HCT116 (cell line): Measurements from ENCODE around the gene MYBL2. TPM values are rescaled to one million over a fixed set of nuclear protein-coding genes. Genes with fewer than 3 reads are reported as not detected.

Source experiments
- ATAC-seq: fragments of 200-7000 bp; cut with Tn5 transposase; 2 replicates; pipeline ENCODE4 v1.9.1; 2020; ENCODE audit warnings: mild to moderate bottlenecking, moderate library complexity
- BruUV-seq: library from RNA; stranded (reverse); fragments of 400-500 nt; replicated peaks from 2 replicates; lab custom pipeline; 2021; lab: Mats Ljungman, UMichigan
- CTCF ChIA-PET: fragments of 300-600 bp; sonication (Branson Sonifier 250); formaldehyde crosslinking; loops from one replicate; lab custom pipeline; 2021; ENCODE audit warnings: antibody characterized with exemption; lab: Charles Lee
- POLR2A ChIA-PET: fragments of 300-600, 350-600 bp; sonication (Branson Sonifier 250); formaldehyde crosslinking; loops from one replicate; lab custom pipeline; 2021; ENCODE audit warnings: antibody characterized with exemption; lab: Charles Lee
- RAD21 ChIA-PET, 2 experiments: fragments of 300-600 bp; sonication (Branson Sonifier 250); formaldehyde crosslinking; loops; one replicate each; lab custom pipeline; 2023; ENCODE audit warnings: low total read pairs in 2 of 2; ENCODE audit not compliant: uncharacterized antibody in 2 of 2, unreplicated experiment in 2 of 2, low non-redundant PET in 1 of 2; lab: Charles Lee
- DNase-seq: peaks from one replicate; pipeline ENCODE4 v3.0.0-alpha.2; 2010; ENCODE audit warnings: low read depth, low spot score
- H2AFZ ChIP-seq: fragments of 200-600 bp; shearing (Covaris generic), sonication (generic); 2 replicates; pipeline ENCODE4 v1.6.1; 2017; ENCODE audit warnings: low read depth, mixed run types, mixed read lengths, antibody characterized with exemption, low read length; ENCODE audit not compliant: poor library complexity, severe bottlenecking
- H3K27ac ChIP-seq: 2 replicates; pipeline ENCODE4 v1.5.1; 2012; ENCODE audit warnings: low read depth, low read length
- H3K27me3 ChIP-seq: fragments of 200-600 bp; sonication (generic); 2 replicates; pipeline ENCODE4 v1.6.1; 2016; ENCODE audit warnings: mixed run types, low read length, mixed read lengths; ENCODE audit not compliant: insufficient read depth
- H3K36me3 ChIP-seq, 2 experiments: fragments of 200-500 bp in 1 of 2; fragments of 200-600 bp in 1 of 2; sonication (Bioruptor generic) in 1 of 2; sonication (generic) in 1 of 2; 2 replicates each; pipeline versions ENCODE4 v1.5.1 to v1.6.1; 2014 to 2016; ENCODE audit warnings: low read length in 2 of 2, inconsistent platforms in 1 of 2, mixed read lengths in 1 of 2, mixed run types in 1 of 2; ENCODE audit not compliant: insufficient read depth in 2 of 2, control insufficient read depth in 1 of 2
- H3K4me1 ChIP-seq, 2 experiments: fragments of 200-600 bp in 1 of 2; sonication (generic) in 1 of 2; 2 replicates each; pipeline versions ENCODE4 v1.5.1 to v1.6.1; 2012 to 2017; ENCODE audit warnings: low read length in 2 of 2, inconsistent platforms in 1 of 2, mild to moderate bottlenecking in 1 of 2, mixed read lengths in 1 of 2, mixed run types in 1 of 2, moderate library complexity in 1 of 2; ENCODE audit not compliant: insufficient read depth in 2 of 2, control insufficient read depth in 1 of 2
- H3K4me2 ChIP-seq: fragments of 200-600 bp; sonication (generic); 2 replicates; pipeline ENCODE4 v1.6.1; 2017; ENCODE audit warnings: mixed run types, low read length, mixed read lengths
- H3K4me3 ChIP-seq, 2 experiments: fragments of 200-600 bp in 1 of 2; sonication (generic) in 1 of 2; replicated peaks in 1 of 2; 2 replicates each; pipeline ENCODE4 v1.5.1; 2011 to 2016; ENCODE audit warnings: low read length in 2 of 2, control low read depth in 1 of 2, low read depth in 1 of 2, mild to moderate bottlenecking in 1 of 2, mixed read lengths in 1 of 2, mixed run types in 1 of 2
- H3K79me2 ChIP-seq: fragments of 200-600 bp; sonication (generic); 2 replicates; pipeline ENCODE4 v1.6.1; 2017; ENCODE audit warnings: mild to moderate bottlenecking, mixed run types, low read length, moderate library complexity, mixed read lengths; ENCODE audit not compliant: insufficient read depth
- H3K9ac ChIP-seq: fragments of 200-600 bp; sonication (generic); 2 replicates; pipeline ENCODE4 v1.6.1; 2016; ENCODE audit warnings: low read length, mixed read lengths
- H3K9me2 ChIP-seq: fragments of 200-600 bp; sonication (generic), shearing (Covaris generic); 2 replicates; pipeline ENCODE4 v1.6.1; 2017; ENCODE audit warnings: mixed run types, mild to moderate bottlenecking, moderate library complexity; ENCODE audit not compliant: insufficient read depth
- H3K9me3 ChIP-seq, 2 experiments: fragments of 200-500 bp in 1 of 2; fragments of 200-600 bp in 1 of 2; sonication (Bioruptor generic) in 1 of 2; sonication (generic) in 1 of 2; 2 replicates each; pipeline ENCODE4 v1.6.1; 2014 to 2017; ENCODE audit warnings: low read length in 2 of 2, mixed read lengths in 2 of 2, inconsistent platforms in 1 of 2, low read depth in 1 of 2, mild to moderate bottlenecking in 1 of 2, mixed run types in 1 of 2, moderate library complexity in 1 of 2; ENCODE audit not compliant: control insufficient read depth in 1 of 2, insufficient read depth in 1 of 2
- H4K20me1 ChIP-seq: fragments of 200-600 bp; sonication (generic), shearing (Covaris generic); 2 replicates; pipeline ENCODE4 v1.6.1; 2017; ENCODE audit warnings: mixed run types, mild to moderate bottlenecking, moderate library complexity; ENCODE audit not compliant: insufficient read depth
- CBX3 ChIP-seq: IDR thresholded peaks from 2 replicates; pipeline ENCODE4 v1.6.1; 2012; ENCODE audit warnings: low read depth
- CEBPB ChIP-seq: IDR thresholded peaks from 2 replicates; pipeline ENCODE4 v1.6.1; 2012; ENCODE audit warnings: low read depth
- EGR1 ChIP-seq: IDR thresholded peaks from 2 replicates; pipeline ENCODE4 v1.6.1; 2012; ENCODE audit warnings: low read depth
- ELF1 ChIP-seq: IDR thresholded peaks from 2 replicates; pipeline ENCODE4 v1.6.1; 2012; ENCODE audit warnings: low read depth, borderline replicate concordance
- EZH2 ChIP-seq: fragments of 200-600 bp; sonication (generic); IDR thresholded peaks from 2 replicates; pipeline ENCODE4 v1.6.1; 2017; ENCODE audit warnings: antibody characterized with exemption, mixed run types
- EZH2phosphoT487 ChIP-seq: fragments of 200-600 bp; IDR thresholded peaks from 2 replicates; pipeline ENCODE4 v1.6.1; 2018; ENCODE audit warnings: antibody characterized with exemption, borderline replicate concordance
- FOSL1 ChIP-seq: IDR thresholded peaks from 2 replicates; pipeline ENCODE4 v1.6.1; 2012; ENCODE audit warnings: low read depth
- JUND ChIP-seq: IDR thresholded peaks from 2 replicates; pipeline ENCODE4 v1.6.1; 2012
- POLR2AphosphoS5 ChIP-seq: IDR thresholded peaks from 2 replicates; pipeline ENCODE4 v1.6.1; 2011; ENCODE audit warnings: mild to moderate bottlenecking, low read depth, low read length, moderate library complexity
- RAD21 ChIP-seq: IDR thresholded peaks from 2 replicates; pipeline ENCODE4 v1.6.1; 2012; ENCODE audit warnings: low read depth, mild to moderate bottlenecking
- SIN3A ChIP-seq: IDR thresholded peaks from 2 replicates; pipeline ENCODE4 v1.6.1; 2012; ENCODE audit warnings: low read depth
- SP1 ChIP-seq: IDR thresholded peaks from 2 replicates; pipeline ENCODE4 v1.6.1; 2012; ENCODE audit warnings: low read depth
- SRF ChIP-seq: IDR thresholded peaks from 2 replicates; pipeline ENCODE4 v1.6.1; 2012; ENCODE audit warnings: low read depth
- TCF7L2 ChIP-seq: IDR thresholded peaks from 2 replicates; pipeline ENCODE4 v1.7.0; 2011; ENCODE audit warnings: borderline replicate concordance, inconsistent platforms; ENCODE audit not compliant: insufficient read depth, insufficient read length; ENCODE audit errors: extremely low read depth
- YY1 ChIP-seq: IDR thresholded peaks from 2 replicates; pipeline ENCODE4 v1.6.1; 2011; ENCODE audit warnings: low read length, low read depth, moderate library complexity, mild to moderate bottlenecking; ENCODE audit not compliant: insufficient replicate concordance; ENCODE audit errors: extremely low read depth
- ZFX ChIP-seq: fragments of 450-650 bp; IDR thresholded peaks from 2 replicates; pipeline ENCODE4 v1.6.1; 2017
- intact Hi-C: fragments of 100-400 bp; cut with micrococcal nuclease; formaldehyde crosslinking; loops from 2 replicates; pipeline ENCODE4 v1.10.0; 2022
- total RNA-seq: library from RNA; stranded (reverse); gene quantifications from one replicate; pipeline ENCODE4 v1.2.1, GENCODE V29; 2021; ENCODE audit not compliant: unreplicated experiment
- TF ChIP-seq, protein P1 (sequence below): IDR thresholded peaks from 2 replicates; pipeline ENCODE4 v1.6.1; 2012; ENCODE audit warnings: low read depth
- TF ChIP-seq, protein P2 (sequence below): IDR thresholded peaks from 2 replicates; pipeline ENCODE4 v1.6.1; 2012
- TF ChIP-seq, protein P3 (sequence below): IDR thresholded peaks from 2 replicates; pipeline ENCODE4 v1.6.1; 2012
- TF ChIP-seq, protein P4 (sequence below), 3 experiments: fragments of 200-600 bp in 1 of 3; sonication (generic) in 1 of 3; IDR thresholded peaks in 2 of 3; conservative IDR thresholded peaks in 1 of 3; 2 replicates each; pipeline ENCODE4 v1.5.1; 2012 to 2017; ENCODE audit warnings: low read depth in 2 of 3, low read length in 2 of 3, antibody characterized with exemption in 1 of 3, borderline replicate concordance in 1 of 3, control low read depth in 1 of 3, mild to moderate bottlenecking in 1 of 3, mixed read lengths in 1 of 3, mixed run types in 1 of 3, moderate library complexity in 1 of 3; ENCODE audit not compliant: insufficient read depth in 1 of 3

Gene MYBL2
- total RNA-seq, 1 experiment from 2014 or later: 92.1 TPM

DNA sequence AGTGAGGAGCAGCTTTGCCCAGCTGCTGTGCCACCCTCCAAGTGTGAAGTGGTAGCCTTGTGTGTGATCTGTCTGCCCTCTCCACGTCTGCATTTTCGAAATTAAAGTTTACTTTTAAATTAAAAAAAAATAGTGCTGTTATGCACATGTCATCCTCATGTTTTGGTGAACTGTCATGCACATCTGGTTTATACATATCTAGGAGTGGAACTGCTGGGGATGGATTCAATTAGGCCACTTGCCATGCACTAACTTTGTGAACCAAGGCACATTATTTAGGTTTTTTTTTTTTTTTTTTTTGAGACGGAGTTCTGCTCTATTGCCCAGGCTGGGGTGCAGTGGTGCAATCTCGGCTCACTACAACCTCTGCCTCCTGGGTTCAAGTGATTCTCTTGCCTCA, 56.3 kb downstream of the MYBL2 start (continued):
- TF ChIP-seq ELF1 (no peak), JUND (no peak), EZH2 (no peak), TCF7L2 (no peak), RAD21 (no peak), CEBPB (no peak), CBX3 (no peak), FOSL1 (no peak)
- TF ChIP-seq, protein P1, sequence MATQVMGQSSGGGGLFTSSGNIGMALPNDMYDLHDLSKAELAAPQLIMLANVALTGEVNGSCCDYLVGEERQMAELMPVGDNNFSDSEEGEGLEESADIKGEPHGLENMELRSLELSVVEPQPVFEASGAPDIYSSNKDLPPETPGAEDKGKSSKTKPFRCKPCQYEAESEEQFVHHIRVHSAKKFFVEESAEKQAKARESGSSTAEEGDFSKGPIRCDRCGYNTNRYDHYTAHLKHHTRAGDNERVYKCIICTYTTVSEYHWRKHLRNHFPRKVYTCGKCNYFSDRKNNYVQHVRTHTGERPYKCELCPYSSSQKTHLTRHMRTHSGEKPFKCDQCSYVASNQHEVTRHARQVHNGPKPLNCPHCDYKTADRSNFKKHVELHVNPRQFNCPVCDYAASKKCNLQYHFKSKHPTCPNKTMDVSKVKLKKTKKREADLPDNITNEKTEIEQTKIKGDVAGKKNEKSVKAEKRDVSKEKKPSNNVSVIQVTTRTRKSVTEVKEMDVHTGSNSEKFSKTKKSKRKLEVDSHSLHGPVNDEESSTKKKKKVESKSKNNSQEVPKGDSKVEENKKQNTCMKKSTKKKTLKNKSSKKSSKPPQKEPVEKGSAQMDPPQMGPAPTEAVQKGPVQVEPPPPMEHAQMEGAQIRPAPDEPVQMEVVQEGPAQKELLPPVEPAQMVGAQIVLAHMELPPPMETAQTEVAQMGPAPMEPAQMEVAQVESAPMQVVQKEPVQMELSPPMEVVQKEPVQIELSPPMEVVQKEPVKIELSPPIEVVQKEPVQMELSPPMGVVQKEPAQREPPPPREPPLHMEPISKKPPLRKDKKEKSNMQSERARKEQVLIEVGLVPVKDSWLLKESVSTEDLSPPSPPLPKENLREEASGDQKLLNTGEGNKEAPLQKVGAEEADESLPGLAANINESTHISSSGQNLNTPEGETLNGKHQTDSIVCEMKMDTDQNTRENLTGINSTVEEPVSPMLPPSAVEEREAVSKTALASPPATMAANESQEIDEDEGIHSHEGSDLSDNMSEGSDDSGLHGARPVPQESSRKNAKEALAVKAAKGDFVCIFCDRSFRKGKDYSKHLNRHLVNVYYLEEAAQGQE: no peak

DNA sequence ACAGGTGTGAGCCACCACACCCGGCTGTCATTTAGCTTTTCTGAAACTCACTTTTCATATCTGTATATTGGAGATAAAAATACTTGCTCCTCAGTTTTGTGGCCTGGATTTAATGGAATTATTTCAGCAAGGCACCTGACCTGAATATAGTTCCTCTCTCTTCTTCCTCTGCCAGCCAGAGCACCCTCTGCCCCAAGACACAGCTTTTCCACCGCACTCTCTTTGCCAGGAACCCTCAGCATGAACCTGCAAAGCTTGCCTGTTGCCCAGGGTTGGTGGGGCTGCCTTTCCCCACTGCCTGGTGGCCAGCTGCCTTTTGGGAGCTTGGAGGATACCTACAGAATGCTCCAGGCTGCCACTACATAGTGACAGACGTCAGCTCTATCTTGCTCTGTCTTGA, 56.8 kb downstream of the MYBL2 start:
- Histone ChIP-seq H3K4me2 (no peak overlapping the region), H3K79me2 (no peaks in the 10 kb centered on the region), H2AFZ (no peak overlapping the region), H3K4me3 (no peak overlapping the region), H3K27me3 (no peaks in the 10 kb centered on the region), H4K20me1 (no peaks in the 10 kb centered on the region), H3K36me3 (no peaks in the 10 kb centered on the region), H3K9me3 (no peaks in the 10 kb centered on the region), H3K9ac (no peak overlapping the region), H3K4me1 (no peaks in the 10 kb centered on the region), H3K9me2 (no peaks in the 10 kb centered on the region), H3K27ac (no peak overlapping the region)
- no peak for ATAC-seq
- ChIA-PET CTCF (no interaction called here), RAD21 (no interaction called here), POLR2A (no interaction called here)
- BruUV-seq: no TSS peak
- intact Hi-C loops: no loop called here
- DNase-seq: no peak
- no peak for TF ChIP-seq SRF
- TF ChIP-seq POLR2AphosphoS5: no peak
- no peak for TF ChIP-seq EZH2phosphoT487
- TF ChIP-seq, protein P2, sequence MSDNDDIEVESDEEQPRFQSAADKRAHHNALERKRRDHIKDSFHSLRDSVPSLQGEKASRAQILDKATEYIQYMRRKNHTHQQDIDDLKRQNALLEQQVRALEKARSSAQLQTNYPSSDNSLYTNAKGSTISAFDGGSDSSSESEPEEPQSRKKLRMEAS: no peak
- TF ChIP-seq SP1: no peak
- no peak for TF ChIP-seq TCF7L2
- TF ChIP-seq, protein P3, sequence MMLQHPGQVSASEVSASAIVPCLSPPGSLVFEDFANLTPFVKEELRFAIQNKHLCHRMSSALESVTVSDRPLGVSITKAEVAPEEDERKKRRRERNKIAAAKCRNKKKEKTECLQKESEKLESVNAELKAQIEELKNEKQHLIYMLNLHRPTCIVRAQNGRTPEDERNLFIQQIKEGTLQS: no peak
- TF ChIP-seq ZFX: no peak
- no peak for TF ChIP-seq SIN3A
- no peak for TF ChIP-seq CEBPB
- TF ChIP-seq EGR1: no peak
- no peak for TF ChIP-seq YY1
- TF ChIP-seq, protein P4, sequence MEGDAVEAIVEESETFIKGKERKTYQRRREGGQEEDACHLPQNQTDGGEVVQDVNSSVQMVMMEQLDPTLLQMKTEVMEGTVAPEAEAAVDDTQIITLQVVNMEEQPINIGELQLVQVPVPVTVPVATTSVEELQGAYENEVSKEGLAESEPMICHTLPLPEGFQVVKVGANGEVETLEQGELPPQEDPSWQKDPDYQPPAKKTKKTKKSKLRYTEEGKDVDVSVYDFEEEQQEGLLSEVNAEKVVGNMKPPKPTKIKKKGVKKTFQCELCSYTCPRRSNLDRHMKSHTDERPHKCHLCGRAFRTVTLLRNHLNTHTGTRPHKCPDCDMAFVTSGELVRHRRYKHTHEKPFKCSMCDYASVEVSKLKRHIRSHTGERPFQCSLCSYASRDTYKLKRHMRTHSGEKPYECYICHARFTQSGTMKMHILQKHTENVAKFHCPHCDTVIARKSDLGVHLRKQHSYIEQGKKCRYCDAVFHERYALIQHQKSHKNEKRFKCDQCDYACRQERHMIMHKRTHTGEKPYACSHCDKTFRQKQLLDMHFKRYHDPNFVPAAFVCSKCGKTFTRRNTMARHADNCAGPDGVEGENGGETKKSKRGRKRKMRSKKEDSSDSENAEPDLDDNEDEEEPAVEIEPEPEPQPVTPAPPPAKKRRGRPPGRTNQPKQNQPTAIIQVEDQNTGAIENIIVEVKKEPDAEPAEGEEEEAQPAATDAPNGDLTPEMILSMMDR (IDR thresholded peaks at IDR 0.05 in 2 of 3, conservative IDR thresholded peaks at IDR 0.05 in 1 of 3; ENCODE audit: borderline replicate concordance in 1 of 3, insufficient read depth in 1 of 3, low read depth in 2 of 3, low read length in 2 of 3): no peak
- no peak for TF ChIP-seq JUND
